ENCODE measurements around the gene VASN.

DNA sequence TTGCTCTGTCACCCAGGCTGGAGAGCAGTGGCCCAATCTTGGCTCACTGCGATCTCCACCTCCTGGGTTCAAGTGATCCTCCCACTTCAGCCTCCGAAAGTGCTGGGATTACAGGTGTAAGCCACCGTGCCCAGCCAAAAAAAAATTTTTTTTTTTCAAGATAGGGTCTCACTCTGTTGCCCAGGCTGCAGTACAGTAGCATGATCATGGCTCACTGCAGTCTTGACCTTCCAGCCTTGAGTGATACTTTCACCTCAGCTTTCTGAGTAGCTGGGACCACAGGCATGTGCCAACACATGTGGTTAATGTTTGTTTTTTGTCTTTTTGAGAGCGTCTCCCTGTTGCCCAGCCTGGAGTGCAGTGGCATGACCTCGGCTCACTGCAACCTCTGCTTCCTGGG lies 18.8 kb upstream of the VASN start:
- TF ChIP-seq, protein P1, sequence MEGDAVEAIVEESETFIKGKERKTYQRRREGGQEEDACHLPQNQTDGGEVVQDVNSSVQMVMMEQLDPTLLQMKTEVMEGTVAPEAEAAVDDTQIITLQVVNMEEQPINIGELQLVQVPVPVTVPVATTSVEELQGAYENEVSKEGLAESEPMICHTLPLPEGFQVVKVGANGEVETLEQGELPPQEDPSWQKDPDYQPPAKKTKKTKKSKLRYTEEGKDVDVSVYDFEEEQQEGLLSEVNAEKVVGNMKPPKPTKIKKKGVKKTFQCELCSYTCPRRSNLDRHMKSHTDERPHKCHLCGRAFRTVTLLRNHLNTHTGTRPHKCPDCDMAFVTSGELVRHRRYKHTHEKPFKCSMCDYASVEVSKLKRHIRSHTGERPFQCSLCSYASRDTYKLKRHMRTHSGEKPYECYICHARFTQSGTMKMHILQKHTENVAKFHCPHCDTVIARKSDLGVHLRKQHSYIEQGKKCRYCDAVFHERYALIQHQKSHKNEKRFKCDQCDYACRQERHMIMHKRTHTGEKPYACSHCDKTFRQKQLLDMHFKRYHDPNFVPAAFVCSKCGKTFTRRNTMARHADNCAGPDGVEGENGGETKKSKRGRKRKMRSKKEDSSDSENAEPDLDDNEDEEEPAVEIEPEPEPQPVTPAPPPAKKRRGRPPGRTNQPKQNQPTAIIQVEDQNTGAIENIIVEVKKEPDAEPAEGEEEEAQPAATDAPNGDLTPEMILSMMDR (conservative IDR thresholded peaks at IDR 0.05; ENCODE audit: low read depth, low read length) = no peak
- no peak for TF ChIP-seq EZH2 (IDR thresholded peaks at IDR 0.05; ENCODE audit: borderline replicate concordance, low read depth, low read length, poor library complexity, severe bottlenecking)

All from A673 (cell line).